GM12801 (cell line): Measurements from ENCODE around the gene NKAIN2.

Source experiments
- CTCF ChIP-seq: IDR thresholded peaks from one replicate; pipeline ENCODE4 v1.5.1; 2011; ENCODE audit warnings: control low read depth; ENCODE audit not compliant: insufficient read length; ENCODE audit errors: extremely low read depth

Gene NKAIN2

GRCh38 chr6:123771126-123771525 is 32.5 kb upstream of the NKAIN2 start:
- TF ChIP-seq CTCF = no peak

GRCh38 chr6:123777563-123777962 is 26.1 kb upstream of the NKAIN2 start:
- TF ChIP-seq CTCF = no peak

GRCh38 chr6:123780021-123780420 is 23.6 kb upstream of the NKAIN2 start:
- no peak for TF ChIP-seq CTCF

- no peak for TF ChIP-seq CTCF
Measured at GRCh38 chr6:123784330-123784729, 19.3 kb upstream of the NKAIN2 start.

GRCh38 chr6:123785039-123785438 is 18.6 kb upstream of the NKAIN2 start:
- no peak for TF ChIP-seq CTCF

GRCh38 chr6:123788319-123788718 is 15.3 kb upstream of the NKAIN2 start:
- TF ChIP-seq CTCF = no peak

- no peak for TF ChIP-seq CTCF
Measured at GRCh38 chr6:123794190-123794589, 9.5 kb upstream of the NKAIN2 start.

GRCh38 chr6:123794799-123795198 is 8.9 kb upstream of the NKAIN2 start:
- no peak for TF ChIP-seq CTCF
